A673 (cell line): ENCODE measurements around the gene OPN3.

Experiments
- EZH2 ChIP-seq: fragments of 200-600 bp; sonication (generic); IDR thresholded peaks from 2 replicates; pipeline ENCODE4 v1.6.1; 2017; ENCODE audit warnings: borderline replicate concordance, low read depth, mild to moderate bottlenecking, mixed read lengths, antibody characterized with exemption, low read length; ENCODE audit not compliant: poor library complexity, severe bottlenecking
- TF ChIP-seq, protein P1 (sequence below): fragments of 300-800, 200-600 bp; sonication (generic); conservative IDR thresholded peaks from 2 replicates; pipeline ENCODE4 v1.5.1; 2017; ENCODE audit warnings: low read depth, mild to moderate bottlenecking, antibody characterized with exemption, low read length, moderate library complexity, mixed read lengths

DNA sequence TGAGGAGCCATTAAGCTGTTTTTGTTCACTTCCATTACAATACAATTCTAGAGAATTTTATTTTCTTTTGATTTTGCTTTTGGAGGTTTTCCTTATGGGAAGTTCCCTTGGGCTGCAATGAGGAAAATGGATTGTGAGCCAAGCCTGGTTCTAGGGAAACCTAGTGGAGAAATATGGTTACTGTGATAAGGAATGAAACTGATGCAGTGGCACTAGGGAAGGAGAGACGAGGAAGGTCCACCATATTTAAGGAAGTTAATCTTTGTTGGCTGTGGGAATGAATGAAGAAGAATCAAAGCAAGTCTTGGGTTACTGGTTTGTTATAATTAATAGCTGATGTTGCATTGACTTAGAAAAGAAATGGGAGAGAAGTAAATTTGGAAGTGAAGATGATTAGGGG, 28.4 kb downstream of the OPN3 start:
- TF ChIP-seq EZH2 = no peak
- TF ChIP-seq, protein P1, sequence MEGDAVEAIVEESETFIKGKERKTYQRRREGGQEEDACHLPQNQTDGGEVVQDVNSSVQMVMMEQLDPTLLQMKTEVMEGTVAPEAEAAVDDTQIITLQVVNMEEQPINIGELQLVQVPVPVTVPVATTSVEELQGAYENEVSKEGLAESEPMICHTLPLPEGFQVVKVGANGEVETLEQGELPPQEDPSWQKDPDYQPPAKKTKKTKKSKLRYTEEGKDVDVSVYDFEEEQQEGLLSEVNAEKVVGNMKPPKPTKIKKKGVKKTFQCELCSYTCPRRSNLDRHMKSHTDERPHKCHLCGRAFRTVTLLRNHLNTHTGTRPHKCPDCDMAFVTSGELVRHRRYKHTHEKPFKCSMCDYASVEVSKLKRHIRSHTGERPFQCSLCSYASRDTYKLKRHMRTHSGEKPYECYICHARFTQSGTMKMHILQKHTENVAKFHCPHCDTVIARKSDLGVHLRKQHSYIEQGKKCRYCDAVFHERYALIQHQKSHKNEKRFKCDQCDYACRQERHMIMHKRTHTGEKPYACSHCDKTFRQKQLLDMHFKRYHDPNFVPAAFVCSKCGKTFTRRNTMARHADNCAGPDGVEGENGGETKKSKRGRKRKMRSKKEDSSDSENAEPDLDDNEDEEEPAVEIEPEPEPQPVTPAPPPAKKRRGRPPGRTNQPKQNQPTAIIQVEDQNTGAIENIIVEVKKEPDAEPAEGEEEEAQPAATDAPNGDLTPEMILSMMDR = no peak
